Smooth muscle cell (in vitro differentiated cells): ENCODE results near the gene CA12. TPM values are rescaled to one million over a fixed set of nuclear protein-coding genes. Genes with fewer than 3 reads are reported as not detected.
A peak's percentile ranks its signal among the peaks of the same experiment; 100 is the strongest.

Experiments
- DNase-seq: peaks from one replicate; lab custom pipeline; 2025; ENCODE audit not compliant: unreplicated experiment; lab: John Stamatoyannopoulos, UW
- H2AFZ ChIP-seq: fragments of 200-600 bp; sonication (generic); 2 replicates; pipeline ENCODE4 v1.6.0; 2016; ENCODE audit warnings: antibody characterized with exemption, low read depth, mild to moderate bottlenecking
- H3F3A ChIP-seq: fragments of 200-600 bp; sonication (generic); 2 replicates; pipeline ENCODE4 v1.6.0; 2017; ENCODE audit warnings: antibody characterized with exemption, low read depth
- H3K27ac ChIP-seq: fragments of 200-600 bp; sonication (generic); 2 replicates; pipeline ENCODE4 v1.5.1; 2016; ENCODE audit warnings: low read depth, mild to moderate bottlenecking
- H3K27me3 ChIP-seq: fragments of 200-600 bp; sonication (generic); 2 replicates; pipeline ENCODE4 v1.6.1; 2016; ENCODE audit warnings: low read depth, mild to moderate bottlenecking
- H3K36me3 ChIP-seq: fragments of 200-600 bp; sonication (generic); 2 replicates; pipeline ENCODE4 v1.5.1; 2016; ENCODE audit warnings: low read depth
- H3K4me1 ChIP-seq: fragments of 200-600 bp; sonication (generic); 2 replicates; pipeline ENCODE4 v1.5.1; 2016; ENCODE audit warnings: low read depth
- H3K4me2 ChIP-seq: fragments of 200-600 bp; sonication (generic); 2 replicates; pipeline ENCODE4 v1.6.0; 2016; ENCODE audit warnings: mild to moderate bottlenecking
- H3K4me3 ChIP-seq: fragments of 200-600 bp; sonication (generic); 2 replicates; pipeline ENCODE4 v1.5.1; 2016; ENCODE audit warnings: mild to moderate bottlenecking
- H3K79me2 ChIP-seq: fragments of 200-600 bp; sonication (generic); 2 replicates; pipeline ENCODE4 v1.6.0; 2016; ENCODE audit warnings: low read depth, mild to moderate bottlenecking
- H3K9ac ChIP-seq: fragments of 200-600 bp; sonication (generic); 2 replicates; pipeline ENCODE4 v1.6.0; 2016; ENCODE audit warnings: low read depth
- H3K9me3 ChIP-seq: fragments of 200-600 bp; sonication (generic); replicated peaks from 2 replicates; pipeline ENCODE4 v1.5.1; 2016; ENCODE audit warnings: low read depth
- H4K20me1 ChIP-seq: fragments of 200-600 bp; sonication (generic); 2 replicates; pipeline ENCODE4 v1.6.0; 2016; ENCODE audit warnings: low read depth
- WGBS: methylation state at CpG from one replicate; pipeline ENCODE4 v1.1.7; 2016; ENCODE audit warnings: low lambda C conversion rate; 5-methylcytosine and 5-hydroxymethylcytosine counted together
- polyA plus RNA-seq: library from polyadenylated mRNA; unstranded; fragments of >200 nt; fragmentation: Nextera tagmentation; extraction: Ambion mirVana; gene quantifications from 2 replicates; pipeline ENCODE4 v1.2.1, GENCODE V29; 2016
- total RNA-seq: library from RNA; depleted of rRNA; stranded (reverse); fragments of >200 nt; gene quantifications from 2 replicates; pipeline ENCODE4 v1.2.3, GENCODE V29; 2014
- TF ChIP-seq, protein P1 (sequence below): fragments of 200-600 bp; sonication (generic); IDR thresholded peaks from 2 replicates; pipeline ENCODE4 v1.5.1; 2017; ENCODE audit warnings: borderline replicate concordance, mild to moderate bottlenecking, antibody characterized with exemption; ENCODE audit not compliant: insufficient read depth, poor library complexity, severe bottlenecking

The CA12 gene
- total and polyA plus RNA-seq, 2 experiments from 2014 or later, result 13.5 to 14.0 TPM

DNA sequence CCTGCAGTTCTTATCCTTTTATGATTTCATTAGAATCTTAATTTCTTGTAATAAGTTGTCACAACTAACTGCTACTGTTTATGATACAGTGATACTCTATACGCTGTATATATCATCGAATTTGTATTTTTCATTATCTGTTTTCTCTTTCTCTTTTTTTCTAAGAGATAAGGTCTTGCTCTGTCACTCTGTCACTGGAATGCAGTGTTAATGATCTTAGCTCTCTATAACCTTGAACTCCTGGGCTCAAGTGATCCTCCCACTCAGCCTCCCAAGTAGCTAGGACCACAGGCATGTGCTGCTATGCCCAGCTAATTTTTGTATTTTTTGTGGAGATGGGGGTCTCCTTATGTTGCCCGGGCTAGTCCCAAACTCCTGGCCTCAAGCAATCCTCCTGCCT lies 89.4 kb downstream of the CA12 start:
- no peaks in the 10 kb centered on the region for H3K27me3 ChIP-seq
- no peak overlapping the region for H3K4me2 ChIP-seq
- DNase-seq, result no peak
- H2AFZ ChIP-seq, result no peak overlapping the region
- H4K20me1 ChIP-seq, result no peaks in the 10 kb centered on the region
- H3F3A ChIP-seq, result peaks cover 8% of the 10 kb centered on the region
- H3K4me1 ChIP-seq, result peaks cover 9% of the 10 kb centered on the region
- H3K36me3 ChIP-seq, result no peaks in the 10 kb centered on the region
- H3K27ac ChIP-seq, result peak overlapping the region; percentile 74
- WGBS, result 94% methylated on average over 3 of the region's 3 CpGs
- H3K79me2 ChIP-seq, result no peaks in the 10 kb centered on the region
- TF ChIP-seq, protein P1, sequence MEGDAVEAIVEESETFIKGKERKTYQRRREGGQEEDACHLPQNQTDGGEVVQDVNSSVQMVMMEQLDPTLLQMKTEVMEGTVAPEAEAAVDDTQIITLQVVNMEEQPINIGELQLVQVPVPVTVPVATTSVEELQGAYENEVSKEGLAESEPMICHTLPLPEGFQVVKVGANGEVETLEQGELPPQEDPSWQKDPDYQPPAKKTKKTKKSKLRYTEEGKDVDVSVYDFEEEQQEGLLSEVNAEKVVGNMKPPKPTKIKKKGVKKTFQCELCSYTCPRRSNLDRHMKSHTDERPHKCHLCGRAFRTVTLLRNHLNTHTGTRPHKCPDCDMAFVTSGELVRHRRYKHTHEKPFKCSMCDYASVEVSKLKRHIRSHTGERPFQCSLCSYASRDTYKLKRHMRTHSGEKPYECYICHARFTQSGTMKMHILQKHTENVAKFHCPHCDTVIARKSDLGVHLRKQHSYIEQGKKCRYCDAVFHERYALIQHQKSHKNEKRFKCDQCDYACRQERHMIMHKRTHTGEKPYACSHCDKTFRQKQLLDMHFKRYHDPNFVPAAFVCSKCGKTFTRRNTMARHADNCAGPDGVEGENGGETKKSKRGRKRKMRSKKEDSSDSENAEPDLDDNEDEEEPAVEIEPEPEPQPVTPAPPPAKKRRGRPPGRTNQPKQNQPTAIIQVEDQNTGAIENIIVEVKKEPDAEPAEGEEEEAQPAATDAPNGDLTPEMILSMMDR, result no peak
- no peaks in the 10 kb centered on the region for H3K9me3 ChIP-seq
- H3K4me3 ChIP-seq, result no peak overlapping the region
- no peak overlapping the region for H3K9ac ChIP-seq

DNA sequence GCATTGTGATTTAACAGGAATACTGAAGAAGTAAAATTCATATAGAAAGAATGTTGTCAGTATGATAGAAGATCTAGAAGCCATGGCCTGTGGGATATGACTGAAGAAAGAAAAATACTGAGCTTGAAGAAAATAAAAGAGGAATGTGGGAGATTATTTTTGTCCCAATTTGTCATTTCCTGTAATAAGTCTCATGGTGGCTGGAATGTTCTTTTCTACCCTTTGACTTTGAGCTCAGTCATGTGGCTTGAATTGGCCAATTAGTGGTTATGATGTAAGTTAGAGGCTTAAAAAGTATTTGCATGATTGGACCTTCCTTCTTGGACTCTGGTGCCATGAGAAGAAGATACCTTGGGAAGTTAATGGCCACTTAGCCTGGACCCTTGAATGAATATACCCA lies 90.1 kb downstream of the CA12 start:
- Histone ChIP-seq H3K9ac (no peak overlapping the region), H3F3A (peaks cover 8% of the 10 kb centered on the region), H3K27me3 (no peaks in the 10 kb centered on the region), H3K9me3 (no peaks in the 10 kb centered on the region), H3K27ac (peak overlapping the region; percentile 74), H3K4me3 (no peak overlapping the region), H3K36me3 (no peaks in the 10 kb centered on the region), H2AFZ (peak overlapping the region; percentile 1), H3K4me1 (peaks cover 9% of the 10 kb centered on the region), H3K4me2 (peak overlapping the region; percentile 20), H3K79me2 (no peaks in the 10 kb centered on the region), H4K20me1 (no peaks in the 10 kb centered on the region)
- DNase-seq, result no peak
- TF ChIP-seq, protein P1, result no peak

DNA sequence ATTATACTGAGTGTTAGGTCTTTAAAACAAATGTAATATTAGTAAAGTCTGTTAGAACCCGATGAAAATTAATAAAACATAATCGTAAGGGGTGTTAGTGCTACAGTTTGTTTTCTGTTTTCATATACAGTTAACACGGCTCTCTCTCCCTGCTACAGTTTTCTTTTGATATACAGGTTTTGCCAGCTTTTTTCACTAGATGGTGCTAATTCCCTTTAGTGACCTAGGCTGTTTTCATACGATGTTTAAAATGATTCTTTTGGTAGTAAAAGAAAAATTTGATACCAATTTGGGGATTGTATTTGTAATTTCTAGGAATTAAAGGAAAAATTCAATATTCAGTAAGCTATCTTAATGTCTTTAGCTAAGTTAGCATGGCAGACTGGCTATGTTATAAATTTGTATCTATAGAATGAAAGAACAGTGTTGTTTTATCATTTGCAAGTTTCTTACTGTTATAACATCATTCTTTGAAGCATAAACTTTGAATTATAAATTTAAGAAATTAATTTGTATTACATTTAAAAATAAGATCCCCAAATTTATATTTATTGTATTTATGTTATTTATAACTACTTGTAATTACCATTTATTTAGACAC lies 92.8 kb downstream of the CA12 start:
- H3K4me1 ChIP-seq, result peaks cover 9% of the 10 kb centered on the region
- H4K20me1 ChIP-seq, result no peaks in the 10 kb centered on the region
- TF ChIP-seq, protein P1, result peak; percentile 77
- H3K27ac ChIP-seq, result no peak overlapping the region
- H2AFZ ChIP-seq, result no peak overlapping the region
- no peak overlapping the region for H3K4me2 ChIP-seq
- DNase-seq, result no peak
- WGBS, result 20% methylated on average over 4 of the region's 4 CpGs
- no peaks in the 10 kb centered on the region for H3K79me2 ChIP-seq
- no peaks in the 10 kb centered on the region for H3K9me3 ChIP-seq
- no peak overlapping the region for H3K4me3 ChIP-seq
- H3K9ac ChIP-seq, result no peak overlapping the region
- no peaks in the 10 kb centered on the region for H3K36me3 ChIP-seq
- H3F3A ChIP-seq, result peaks cover 8% of the 10 kb centered on the region
- H3K27me3 ChIP-seq, result no peaks in the 10 kb centered on the region

DNA sequence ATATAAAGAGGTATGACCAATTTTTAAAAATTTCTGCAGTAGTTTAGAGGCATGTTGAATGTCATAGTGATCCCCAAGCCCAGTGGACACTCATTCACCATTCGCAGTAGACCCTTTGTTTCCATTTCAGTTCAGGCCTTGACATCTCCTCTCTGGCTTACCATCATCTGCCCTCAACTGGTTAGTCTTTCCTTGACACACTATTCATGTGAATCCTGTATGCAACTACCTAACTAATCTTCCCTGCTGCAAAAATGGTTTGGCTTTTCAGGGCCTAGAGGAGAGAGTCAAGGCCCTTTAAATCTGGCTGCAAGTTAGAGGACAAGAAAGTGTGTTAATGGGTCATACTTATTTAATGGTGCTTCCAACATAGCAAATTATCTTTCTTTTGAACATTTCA lies 93.3 kb downstream of the CA12 start:
- no peaks in the 10 kb centered on the region for H3K79me2 ChIP-seq
- no peak overlapping the region for H3K27ac ChIP-seq
- H3F3A ChIP-seq, result peaks cover 8% of the 10 kb centered on the region
- no peak for DNase-seq
- H3K4me1 ChIP-seq, result peaks cover 9% of the 10 kb centered on the region
- no peaks in the 10 kb centered on the region for H3K27me3 ChIP-seq
- H3K9me3 ChIP-seq, result no peaks in the 10 kb centered on the region
- no peaks in the 10 kb centered on the region for H4K20me1 ChIP-seq
- no peak overlapping the region for H3K9ac ChIP-seq
- no peak overlapping the region for H3K4me2 ChIP-seq
- no peak overlapping the region for H2AFZ ChIP-seq
- WGBS, result 73% methylated on average over 1 of the region's 1 CpG
- H3K4me3 ChIP-seq, result no peak overlapping the region
- TF ChIP-seq, protein P1, result no peak
- H3K36me3 ChIP-seq, result no peaks in the 10 kb centered on the region
